ENCODE data around the gene GAL.

- TF ChIP-seq GABPA (IDR thresholded peaks at IDR 0.05; ENCODE audit: low read depth) (no peak), CTCF (IDR thresholded peaks at IDR 0.05; ENCODE audit: insufficient read depth, low read length) (no peak), REST (IDR thresholded peaks at IDR 0.05; ENCODE audit: insufficient replicate concordance, low read depth) (no peak)
Observed at GRCh38 chr11:68653486-68654430, 30.6 kb upstream of the GAL start.

Measured in HL-60 (cell line).